DOHH2 (cell line): ENCODE data around the gene CDH4.

Experiments
- EZH2phosphoT487 ChIP-seq: fragments of 200-600 bp; sonication (generic); IDR thresholded peaks from 2 replicates; pipeline ENCODE4 v1.6.1; 2017; ENCODE audit warnings: borderline replicate concordance, mild to moderate bottlenecking, antibody characterized with exemption, low read length, moderate library complexity, mixed read lengths
- TF ChIP-seq, protein P1 (sequence below): fragments of 200-600 bp; sonication (generic); IDR thresholded peaks from one replicate; pipeline ENCODE4 v1.5.1; 2014; ENCODE audit warnings: antibody characterized with exemption, mild to moderate bottlenecking, low read depth, low read length; ENCODE audit not compliant: poor library complexity, severe bottlenecking

DNA sequence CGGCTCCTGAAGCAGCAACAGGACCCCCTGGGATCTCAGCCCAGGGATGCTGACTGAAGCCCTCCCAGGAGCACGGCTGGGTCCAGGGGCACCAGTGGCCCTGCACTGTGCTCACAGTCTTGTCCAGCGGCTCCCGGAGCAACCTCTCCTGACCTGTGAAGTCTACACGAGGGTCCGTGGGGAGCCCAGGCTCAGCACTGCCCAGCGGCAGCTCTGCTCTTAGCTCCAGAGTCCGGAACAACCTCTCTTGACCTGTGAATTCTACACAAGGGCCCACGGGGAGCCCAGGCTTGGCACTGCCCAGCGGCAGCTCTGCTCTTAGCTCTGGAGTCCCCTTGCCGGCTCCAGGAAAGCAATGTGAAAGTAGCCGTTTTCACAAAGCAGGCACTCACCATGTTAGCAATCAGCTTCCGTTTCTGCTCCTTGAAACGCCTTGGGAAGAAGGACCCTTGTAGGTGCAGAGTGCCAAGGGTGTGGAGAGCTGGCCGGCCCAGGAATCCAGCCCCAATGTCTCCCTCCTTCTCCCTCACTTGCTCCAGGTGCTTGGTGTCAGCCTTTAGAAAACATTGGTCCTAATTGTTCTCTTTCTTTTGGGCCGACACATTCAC, 310.9 kb downstream of the CDH4 start:
- TF ChIP-seq, protein P1, sequence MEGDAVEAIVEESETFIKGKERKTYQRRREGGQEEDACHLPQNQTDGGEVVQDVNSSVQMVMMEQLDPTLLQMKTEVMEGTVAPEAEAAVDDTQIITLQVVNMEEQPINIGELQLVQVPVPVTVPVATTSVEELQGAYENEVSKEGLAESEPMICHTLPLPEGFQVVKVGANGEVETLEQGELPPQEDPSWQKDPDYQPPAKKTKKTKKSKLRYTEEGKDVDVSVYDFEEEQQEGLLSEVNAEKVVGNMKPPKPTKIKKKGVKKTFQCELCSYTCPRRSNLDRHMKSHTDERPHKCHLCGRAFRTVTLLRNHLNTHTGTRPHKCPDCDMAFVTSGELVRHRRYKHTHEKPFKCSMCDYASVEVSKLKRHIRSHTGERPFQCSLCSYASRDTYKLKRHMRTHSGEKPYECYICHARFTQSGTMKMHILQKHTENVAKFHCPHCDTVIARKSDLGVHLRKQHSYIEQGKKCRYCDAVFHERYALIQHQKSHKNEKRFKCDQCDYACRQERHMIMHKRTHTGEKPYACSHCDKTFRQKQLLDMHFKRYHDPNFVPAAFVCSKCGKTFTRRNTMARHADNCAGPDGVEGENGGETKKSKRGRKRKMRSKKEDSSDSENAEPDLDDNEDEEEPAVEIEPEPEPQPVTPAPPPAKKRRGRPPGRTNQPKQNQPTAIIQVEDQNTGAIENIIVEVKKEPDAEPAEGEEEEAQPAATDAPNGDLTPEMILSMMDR = no peak
- TF ChIP-seq EZH2phosphoT487 = no peak
